ENCODE measurements around the gene RGL4. TPM values are rescaled to one million over a fixed set of nuclear protein-coding genes. Genes with fewer than 3 reads are reported as not detected.

RGL4 gene
- total RNA-seq, 1 donor from 2014 or later = 1.2 TPM

DNA sequence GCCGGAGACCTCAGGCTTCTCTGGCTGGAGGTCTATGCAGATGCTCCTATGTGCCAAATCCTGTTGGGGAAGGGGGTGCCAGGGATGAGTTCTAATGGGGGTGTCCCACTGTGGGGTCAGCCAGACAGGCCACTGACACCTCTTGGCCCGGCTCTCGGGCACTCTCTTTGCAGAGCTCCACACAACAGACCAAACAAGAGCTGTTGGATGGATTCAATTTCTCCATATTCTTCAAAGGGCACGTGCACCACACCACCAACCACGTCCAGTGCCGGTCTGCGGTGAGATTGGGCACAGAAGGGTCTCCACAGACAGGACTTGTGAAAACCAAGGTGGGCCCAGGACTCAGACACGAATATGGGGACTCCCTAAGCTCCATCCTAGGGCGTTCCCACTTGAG, 2.2 kb upstream of the RGL4 start:
- Histone ChIP-seq H3K27ac (no peak overlapping the region), H3K36me3 (peaks cover 8% of the 10 kb centered on the region), H3K9me3 (no peaks in the 10 kb centered on the region), H3K4me1 (no peaks in the 10 kb centered on the region), H3K27me3 (no peaks in the 10 kb centered on the region), H3K4me3 (no peak overlapping the region)
- intact Hi-C loops (cut with DNase I) = no loop called here
- no peak for TF ChIP-seq CTCF (IDR thresholded peaks at IDR 0.05)
- ATAC-seq (no peak), DNase-seq (no peak)

DNA sequence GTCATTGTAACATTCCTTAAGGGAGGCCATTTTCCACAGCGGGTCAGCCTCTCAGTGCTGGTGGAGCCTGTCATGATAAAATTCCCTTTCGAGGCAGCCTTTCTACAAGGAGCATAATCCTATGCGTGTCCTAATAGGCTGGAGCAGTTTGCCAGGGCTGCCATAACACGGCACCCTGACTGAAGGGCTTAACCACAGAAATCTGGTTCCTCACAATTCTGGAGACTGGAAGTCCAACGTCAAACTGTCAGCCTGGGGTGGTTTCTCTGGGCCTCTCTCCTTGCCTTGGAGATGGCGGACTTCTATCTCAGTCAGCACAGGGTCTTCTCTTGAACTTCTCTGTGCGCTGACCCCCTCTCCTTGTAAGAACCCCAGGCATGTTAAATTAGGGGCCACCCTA, 1.4 kb upstream of the RGL4 start:
- ATAC-seq (no peak), DNase-seq (no peak)
- intact Hi-C loops (cut with DNase I) = no loop called here
- H3K36me3 ChIP-seq = peaks cover 16% of the 10 kb centered on the region
- no peaks in the 10 kb centered on the region for H3K27me3 ChIP-seq
- TF ChIP-seq CTCF (IDR thresholded peaks at IDR 0.05) = no peak
- no peaks in the 10 kb centered on the region for H3K9me3 ChIP-seq
- H3K27ac ChIP-seq = no peak overlapping the region
- H3K4me3 ChIP-seq = no peak overlapping the region
- H3K4me1 ChIP-seq = no peaks in the 10 kb centered on the region

- H3K4me3 ChIP-seq = no peak overlapping the region
- no peaks in the 10 kb centered on the region for H3K27me3 ChIP-seq
- peaks cover 24% of the 10 kb centered on the region for H3K36me3 ChIP-seq
- no peak overlapping the region for H3K27ac ChIP-seq
- no peak for ATAC-seq
- no peak for TF ChIP-seq CTCF (IDR thresholded peaks at IDR 0.05)
- H3K4me1 ChIP-seq = peaks cover 3% of the 10 kb centered on the region
- intact Hi-C loops (cut with DNase I) = no loop called here
- H3K9me3 ChIP-seq = no peaks in the 10 kb centered on the region
- DNase-seq = no peak
Measured at GRCh38 chr22:23691748-23692423, 1.1 kb downstream of the RGL4 start.

DNA sequence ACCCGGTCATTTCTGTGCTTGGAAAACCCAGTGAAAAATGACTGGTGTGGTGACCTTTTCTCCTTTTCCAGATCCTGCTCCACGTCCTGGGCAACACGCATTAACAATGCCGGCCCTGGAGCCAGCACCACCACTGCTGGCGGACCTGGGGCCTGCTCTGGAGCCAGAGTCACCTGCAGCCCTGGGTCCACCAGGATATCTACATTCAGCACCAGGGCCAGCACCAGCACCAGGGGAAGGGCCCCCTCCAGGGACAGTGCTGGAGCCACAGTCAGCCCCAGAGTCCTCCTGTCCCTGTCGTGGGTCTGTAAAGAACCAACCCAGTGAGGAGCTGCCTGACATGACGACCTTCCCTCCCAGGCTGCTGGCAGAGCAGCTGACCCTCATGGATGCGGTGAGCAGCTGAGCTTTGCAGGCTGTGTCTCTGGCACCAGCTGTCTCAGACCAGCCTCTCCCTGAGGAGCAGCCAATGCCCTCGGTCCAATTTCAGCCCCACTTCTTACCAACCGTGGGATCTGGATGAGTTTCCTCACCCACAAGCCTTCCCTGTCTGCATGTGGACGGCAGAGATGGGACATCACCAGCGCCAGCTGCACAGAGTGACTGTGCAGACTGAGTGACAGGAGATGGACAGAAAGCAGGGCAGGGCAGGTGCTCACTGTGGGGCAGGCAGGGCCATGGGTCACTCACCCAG, 1.9 kb downstream of the RGL4 start:
- peaks cover 3% of the 10 kb centered on the region for H3K4me1 ChIP-seq
- intact Hi-C loops (cut with DNase I) = no loop called here
- H3K27me3 ChIP-seq = no peaks in the 10 kb centered on the region
- no peak overlapping the region for H3K27ac ChIP-seq
- no peak for TF ChIP-seq CTCF (IDR thresholded peaks at IDR 0.05)
- DNase-seq (no peak), ATAC-seq (no peak)
- no peak overlapping the region for H3K4me3 ChIP-seq
- H3K36me3 ChIP-seq = peaks cover 26% of the 10 kb centered on the region
- H3K9me3 ChIP-seq = no peaks in the 10 kb centered on the region

DNA sequence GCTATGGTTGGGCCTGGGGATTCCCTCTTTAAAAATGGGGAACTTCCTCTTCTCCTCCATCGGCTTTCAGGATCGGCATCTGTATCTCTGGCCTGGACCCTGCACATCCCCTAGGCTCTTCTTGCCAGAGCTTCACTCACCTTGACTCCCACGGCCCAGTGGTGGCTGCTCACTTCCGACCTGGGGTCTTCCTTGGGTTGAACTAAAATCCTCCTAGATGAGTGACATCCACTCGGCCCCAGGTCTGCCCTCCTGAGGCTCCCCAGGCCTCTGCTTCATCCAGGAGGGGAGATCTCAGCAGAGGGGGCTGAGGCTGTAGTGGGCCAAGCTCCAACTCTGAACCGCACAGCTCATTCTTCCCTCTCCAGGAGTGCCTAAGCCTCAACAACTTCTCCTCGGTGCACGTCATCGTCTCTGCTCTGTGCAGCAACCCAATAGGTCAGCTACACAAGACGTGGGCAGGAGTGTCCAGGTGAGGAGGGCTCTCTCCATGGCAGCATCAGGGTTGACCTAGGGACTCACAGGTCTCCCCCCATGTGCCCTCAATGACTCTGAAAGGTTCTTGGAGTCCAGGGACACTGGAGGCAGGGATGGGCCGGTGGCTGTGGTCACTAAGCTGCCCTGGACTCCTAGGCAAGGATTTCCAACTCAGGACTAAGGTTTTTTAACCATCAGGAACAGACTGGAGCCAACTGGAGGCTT, 3.3 kb downstream of the RGL4 start:
- Histone ChIP-seq H3K9me3 (no peaks in the 10 kb centered on the region), H3K27ac (no peak overlapping the region), H3K4me3 (no peak overlapping the region), H3K4me1 (peaks cover 3% of the 10 kb centered on the region), H3K36me3 (peaks cover 31% of the 10 kb centered on the region), H3K27me3 (no peaks in the 10 kb centered on the region)
- DNase-seq (no peak), ATAC-seq (no peak)
- intact Hi-C loops (cut with DNase I) = no loop called here
- no peak for TF ChIP-seq CTCF (IDR thresholded peaks at IDR 0.05)
